ENCODE data around the gene EXOC6B. TPM values are rescaled to one million over a fixed set of nuclear protein-coding genes. Genes with fewer than 3 reads are reported as not detected.

Gene EXOC6B
- total RNA-seq, 4 donors from 2014 or later = 22.6 to 47.3 (median 32.5) TPM

- Histone ChIP-seq H3K27ac (no peak overlapping the region), H3K4me1 (peaks cover 5 to 19% of the 10 kb centered on the region in 2 donors), H3K27me3 (no peaks in the 10 kb centered on the region), H3K4me3 (replicated peaks in 1 of 3) (no peak overlapping the region), H3K9me3 (no peaks in the 10 kb centered on the region), H3K36me3 (no peaks in the 10 kb centered on the region)
- TF ChIP-seq POLR2A (IDR thresholded peaks at IDR 0.05) = no peak
- no peak for TF ChIP-seq CTCF (IDR thresholded peaks at IDR 0.05)
- intact Hi-C loops (cut with DNase I) = no loop called here
- no peak for DNase-seq
- 53 to 71% methylated on average over 4 of the region's 4 CpGs for WGBS, 2 donors
Observed at GRCh38 chr2:72719416-72719815, 106.4 kb downstream of the EXOC6B start.

- Histone ChIP-seq H3K36me3 (no peaks in the 10 kb centered on the region), H3K9me3 (no peaks in the 10 kb centered on the region), H3K27ac (no peak overlapping the region), H3K27me3 (no peaks in the 10 kb centered on the region), H3K4me3 (replicated peaks in 1 of 3) (no peak overlapping the region), H3K4me1 (peaks cover 5 to 15% of the 10 kb centered on the region in 2 donors)
- intact Hi-C loops (cut with DNase I) = no loop called here
- DNase-seq = no peak
- TF ChIP-seq CTCF (IDR thresholded peaks at IDR 0.05) = no peak
- no peak for TF ChIP-seq POLR2A (IDR thresholded peaks at IDR 0.05)
Observed at GRCh38 chr2:72718876-72719275, 107.0 kb downstream of the EXOC6B start.

- Histone ChIP-seq H3K4me1 (peaks cover 5 to 13% of the 10 kb centered on the region in 2 donors), H3K27me3 (no peaks in the 10 kb centered on the region), H3K27ac (no peak overlapping the region), H3K9me3 (no peaks in the 10 kb centered on the region), H3K4me3 (replicated peaks in 1 of 3) (no peak overlapping the region), H3K36me3 (no peaks in the 10 kb centered on the region)
- DNase-seq = no peak
- WGBS, 2 donors = 45 to 99% methylated on average over 2 of the region's 2 CpGs
- intact Hi-C loops (cut with DNase I) = no loop called here
- TF ChIP-seq POLR2A (IDR thresholded peaks at IDR 0.05) (no peak), CTCF (IDR thresholded peaks at IDR 0.05) (no peak)
Observed at GRCh38 chr2:72716601-72717000, 109.2 kb downstream of the EXOC6B start.

- Histone ChIP-seq H3K27ac (no peak overlapping the region), H3K27me3 (no peaks in the 10 kb centered on the region), H3K4me1 (peaks cover 0 to under 1% of the 10 kb centered on the region in 2 donors), H3K4me3 (replicated peaks in 1 of 3) (no peak overlapping the region), H3K9me3 (no peaks in the 10 kb centered on the region), H3K36me3 (no peaks in the 10 kb centered on the region)
- TF ChIP-seq POLR2A (IDR thresholded peaks at IDR 0.05) (no peak), CTCF (IDR thresholded peaks at IDR 0.05) (no peak)
- intact Hi-C loops (cut with DNase I) = no loop called here
- no peak for DNase-seq
Observed at GRCh38 chr2:72713857-72714256, 112.0 kb downstream of the EXOC6B start.

- no peaks in the 10 kb centered on the region for H3K36me3 ChIP-seq
- intact Hi-C loops (cut with DNase I) = no loop called here
- TF ChIP-seq POLR2A (IDR thresholded peaks at IDR 0.05) (no peak), CTCF (IDR thresholded peaks at IDR 0.05) (no peak)
- no peaks in the 10 kb centered on the region for H3K27me3 ChIP-seq
- H3K4me3 ChIP-seq (replicated peaks in 1 of 3) = no peak overlapping the region
- H3K27ac ChIP-seq = no peak overlapping the region
- H3K9me3 ChIP-seq = no peaks in the 10 kb centered on the region
- no peak for DNase-seq
- H3K4me1 ChIP-seq = no peaks in the 10 kb centered on the region
Observed at GRCh38 chr2:72712977-72713376, 112.9 kb downstream of the EXOC6B start.
